HG03558 (cell line): ENCODE measurements around the gene PHKB.
"Not testable (repeated sequence)": the region's sequence is repeated elsewhere in the genome, so short reads cannot be mapped to it uniquely, and the experiment has no call there.

ENCODE experiments used
- ATAC-seq: cut with Tn5 transposase; IDR thresholded peaks from one replicate; pipeline ENCODE4 v1.9.1; 2021; ENCODE audit warnings: moderate number of reproducible peaks; ENCODE audit not compliant: unreplicated experiment; ENCODE audit errors: extremely low read depth

Gene PHKB

GRCh38 chr16:47657032-47657431, 195.9 kb downstream of the PHKB start:
- ATAC-seq, result no peak

- no peak for ATAC-seq
Measured at GRCh38 chr16:47657977-47658376, 196.8 kb downstream of the PHKB start.

- no peak for ATAC-seq
Measured at GRCh38 chr16:47660540-47660939, 199.4 kb downstream of the PHKB start.

GRCh38 chr16:47664653-47665325, 203.7 kb downstream of the PHKB start:
- no peak for ATAC-seq

GRCh38 chr16:47666434-47666833, 205.3 kb downstream of the PHKB start:
- no peak for ATAC-seq

- no peak for ATAC-seq
Measured at GRCh38 chr16:47667956-47668355, 206.8 kb downstream of the PHKB start.

- no peak for ATAC-seq
Measured at GRCh38 chr16:47672475-47672874, 211.3 kb downstream of the PHKB start.

GRCh38 chr16:47676635-47677177, 215.6 kb downstream of the PHKB start:
- ATAC-seq, result no peak

- not testable (repeated sequence) for ATAC-seq
Measured at GRCh38 chr16:47681571-47681970, 220.4 kb downstream of the PHKB start.

- no peak for ATAC-seq
Measured at GRCh38 chr16:47687694-47688093, 226.6 kb downstream of the PHKB start.

- ATAC-seq, result no peak
Measured at GRCh38 chr16:47693226-47693625, 232.1 kb downstream of the PHKB start.

GRCh38 chr16:47694543-47694942, 233.4 kb downstream of the PHKB start:
- ATAC-seq, result no peak

GRCh38 chr16:47695756-47696155, 234.6 kb downstream of the PHKB start:
- no peak for ATAC-seq

- no peak for ATAC-seq
Measured at GRCh38 chr16:47697826-47698225, 236.7 kb downstream of the PHKB start.

- ATAC-seq, result no peak
Measured at GRCh38 chr16:47699106-47699505, 238.0 kb downstream of the PHKB start.

- no peak for ATAC-seq
Measured at GRCh38 chr16:47700857-47701587, 239.9 kb downstream of the PHKB start.

GRCh38 chr16:47705266-47705665, 244.1 kb downstream of the PHKB start:
- ATAC-seq, result no peak

GRCh38 chr16:47711809-47712208, 250.7 kb downstream of the PHKB start:
- no peak for ATAC-seq

- ATAC-seq, result no peak
Measured at GRCh38 chr16:47712276-47713224, 251.4 kb downstream of the PHKB start.

GRCh38 chr16:47713225-47713595, 252.1 kb downstream of the PHKB start:
- no peak for ATAC-seq
